Activated T-cell treated with anti-CD3 and anti-CD28 coated beads, Interleukin-2, amount 50 U/mL, for 24 hours (primary cell): ENCODE data around the gene PHOX2A.
"Not testable (repeated sequence)": the region's sequence is repeated elsewhere in the genome, so short reads cannot be mapped to it uniquely, and the experiment has no call there.

Experiments used
- DNase-seq: peaks from one replicate; pipeline ENCODE4 v3.0.0-alpha.2; 2020
- H3K27ac Mint-ChIP-seq: 2 replicates; pipeline ENCODE4 v1.8.0; 2020; ENCODE audit warnings: mild to moderate bottlenecking, mixed read lengths
- H3K27me3 Mint-ChIP-seq: 2 replicates; pipeline ENCODE4 v1.8.0; 2020; ENCODE audit warnings: mixed read lengths
- H3K36me3 Mint-ChIP-seq: 2 replicates; pipeline ENCODE4 v1.8.0; 2020; ENCODE audit warnings: low read depth, mixed read lengths
- H3K4me1 Mint-ChIP-seq: 2 replicates; pipeline ENCODE4 v1.8.0; 2020; ENCODE audit warnings: low read depth, mixed read lengths
- H3K4me3 Mint-ChIP-seq: 2 replicates; pipeline ENCODE4 v1.8.0; 2020; ENCODE audit warnings: mild to moderate bottlenecking, moderate library complexity, mixed read lengths
- H3K9me3 Mint-ChIP-seq: 2 replicates; pipeline ENCODE4 v1.8.0; 2020; ENCODE audit warnings: mixed read lengths

The PHOX2A gene

GRCh38 chr11:72244060-72244360 is at the start of gene PHOX2A:
PHOX2A (minus strand) TSS chr11:72244176; CDS start chr11:72244004, 172 bp downstream.
- Mint-ChIP-seq H3K4me1 (peaks cover 23% of the 10 kb centered on the region), H3K27ac (no peak within 1 kb of the TSS), H3K4me3 (peak within 1 kb of the TSS; percentile 21), H3K27me3 (peaks cover 48% of the 10 kb centered on the region), H3K9me3 (no peaks in the 10 kb centered on the region), H3K36me3 (no peaks in the 10 kb centered on the region)
- DNase-seq, result no peak

GRCh38 chr11:72293391-72293790 is 49.4 kb upstream of the PHOX2A start:
- H3K4me3 Mint-ChIP-seq, result no peak overlapping the region
- no peaks in the 10 kb centered on the region for H3K9me3 Mint-ChIP-seq
- H3K27me3 Mint-ChIP-seq, result no peaks in the 10 kb centered on the region
- no peak for DNase-seq
- H3K27ac Mint-ChIP-seq, result no peak overlapping the region
- peaks cover 53% of the 10 kb centered on the region for H3K36me3 Mint-ChIP-seq
- no peaks in the 10 kb centered on the region for H3K4me1 Mint-ChIP-seq

GRCh38 chr11:72292106-72292785 is 48.3 kb upstream of the PHOX2A start:
- no peak for DNase-seq
- Mint-ChIP-seq H3K36me3 (peaks cover 51% of the 10 kb centered on the region), H3K4me3 (no peak overlapping the region), H3K27ac (no peak overlapping the region), H3K9me3 (no peaks in the 10 kb centered on the region), H3K27me3 (no peaks in the 10 kb centered on the region), H3K4me1 (no peaks in the 10 kb centered on the region)

GRCh38 chr11:72290741-72291140 is 46.8 kb upstream of the PHOX2A start:
- H3K27me3 Mint-ChIP-seq, H3K4me3 Mint-ChIP-seq, H3K4me1 Mint-ChIP-seq, H3K27ac Mint-ChIP-seq, H3K9me3 Mint-ChIP-seq, DNase-seq: not testable (repeated sequence)
- peaks cover 38% of the 10 kb centered on the region for H3K36me3 Mint-ChIP-seq

GRCh38 chr11:72287293-72287692 is 43.3 kb upstream of the PHOX2A start:
- no peak overlapping the region for H3K27ac Mint-ChIP-seq
- H3K4me3 Mint-ChIP-seq, result no peak overlapping the region
- peaks cover 19% of the 10 kb centered on the region for H3K27me3 Mint-ChIP-seq
- DNase-seq, result no peak
- H3K4me1 Mint-ChIP-seq, result no peaks in the 10 kb centered on the region
- H3K9me3 Mint-ChIP-seq, result no peaks in the 10 kb centered on the region
- H3K36me3 Mint-ChIP-seq, result peaks cover 4% of the 10 kb centered on the region

- no peak overlapping the region for H3K4me3 Mint-ChIP-seq
- no peak overlapping the region for H3K27ac Mint-ChIP-seq
- H3K36me3 Mint-ChIP-seq, result no peaks in the 10 kb centered on the region
- H3K9me3 Mint-ChIP-seq, result no peaks in the 10 kb centered on the region
- H3K4me1 Mint-ChIP-seq, result no peaks in the 10 kb centered on the region
- H3K27me3 Mint-ChIP-seq, result peaks cover 46% of the 10 kb centered on the region
- no peak for DNase-seq
Observed at GRCh38 chr11:72283947-72284346, 40.0 kb upstream of the PHOX2A start.

GRCh38 chr11:72280726-72281315 is 36.8 kb upstream of the PHOX2A start:
- peaks cover 60% of the 10 kb centered on the region for H3K27me3 Mint-ChIP-seq
- no peaks in the 10 kb centered on the region for H3K4me1 Mint-ChIP-seq
- no peak overlapping the region for H3K27ac Mint-ChIP-seq
- DNase-seq, result no peak
- no peaks in the 10 kb centered on the region for H3K36me3 Mint-ChIP-seq
- H3K9me3 Mint-ChIP-seq, result no peaks in the 10 kb centered on the region
- H3K4me3 Mint-ChIP-seq, result no peak overlapping the region

- Mint-ChIP-seq H3K9me3 (no peaks in the 10 kb centered on the region), H3K27me3 (peaks cover 62% of the 10 kb centered on the region), H3K36me3 (no peaks in the 10 kb centered on the region), H3K4me1 (no peaks in the 10 kb centered on the region), H3K4me3 (no peak overlapping the region), H3K27ac (no peak overlapping the region)
- no peak for DNase-seq
Observed at GRCh38 chr11:72280037-72280436, 36.1 kb upstream of the PHOX2A start.

- Mint-ChIP-seq H3K27me3 (peaks cover 62% of the 10 kb centered on the region), H3K4me1 (no peaks in the 10 kb centered on the region), H3K9me3 (no peaks in the 10 kb centered on the region), H3K4me3 (no peak overlapping the region), H3K27ac (no peak overlapping the region), H3K36me3 (no peaks in the 10 kb centered on the region)
- no peak for DNase-seq
Observed at GRCh38 chr11:72278905-72279304, 34.9 kb upstream of the PHOX2A start.

GRCh38 chr11:72274435-72274834 is 30.5 kb upstream of the PHOX2A start:
- H3K27me3 Mint-ChIP-seq, result peaks cover 47% of the 10 kb centered on the region
- H3K36me3 Mint-ChIP-seq, result no peaks in the 10 kb centered on the region

GRCh38 chr11:72271980-72272379 is 28.0 kb upstream of the PHOX2A start:
- H3K27ac Mint-ChIP-seq, result no peak overlapping the region
- peaks cover 39% of the 10 kb centered on the region for H3K27me3 Mint-ChIP-seq
- no peak overlapping the region for H3K4me3 Mint-ChIP-seq
- DNase-seq, result no peak
- no peaks in the 10 kb centered on the region for H3K9me3 Mint-ChIP-seq
- no peaks in the 10 kb centered on the region for H3K36me3 Mint-ChIP-seq
- H3K4me1 Mint-ChIP-seq, result peaks cover 13% of the 10 kb centered on the region

More at GRCh38 chr11:72274435-72274834, 30.5 kb upstream of the PHOX2A start:
- Mint-ChIP-seq H3K4me1 (peaks cover 13% of the 10 kb centered on the region), H3K9me3 (no peaks in the 10 kb centered on the region), H3K4me3 (no peak overlapping the region), H3K27ac (no peak overlapping the region)
- DNase-seq, result no peak

- no peak overlapping the region for H3K4me3 Mint-ChIP-seq
- no peaks in the 10 kb centered on the region for H3K36me3 Mint-ChIP-seq
- no peak overlapping the region for H3K27ac Mint-ChIP-seq
- H3K27me3 Mint-ChIP-seq, result peaks cover 36% of the 10 kb centered on the region
- DNase-seq, result no peak
- no peaks in the 10 kb centered on the region for H3K9me3 Mint-ChIP-seq
- peaks cover 13% of the 10 kb centered on the region for H3K4me1 Mint-ChIP-seq
Observed at GRCh38 chr11:72267956-72268617, 24.1 kb upstream of the PHOX2A start.

- H3K9me3 Mint-ChIP-seq, H3K27ac Mint-ChIP-seq, DNase-seq, H3K4me3 Mint-ChIP-seq, H3K36me3 Mint-ChIP-seq: not testable (repeated sequence)
- Mint-ChIP-seq H3K27me3 (peaks cover 41% of the 10 kb centered on the region), H3K4me1 (peaks cover 14% of the 10 kb centered on the region)
Observed at GRCh38 chr11:72266960-72267359, 23.0 kb upstream of the PHOX2A start.

GRCh38 chr11:72265951-72266350 is 22.0 kb upstream of the PHOX2A start:
- Mint-ChIP-seq H3K36me3 (no peaks in the 10 kb centered on the region), H3K9me3 (no peaks in the 10 kb centered on the region), H3K4me3 (no peak overlapping the region)

GRCh38 chr11:72263361-72263760 is 19.4 kb upstream of the PHOX2A start:
- H3K4me3 Mint-ChIP-seq, result no peak overlapping the region
- H3K27ac Mint-ChIP-seq, result no peak overlapping the region
- no peaks in the 10 kb centered on the region for H3K36me3 Mint-ChIP-seq
- peaks cover 24% of the 10 kb centered on the region for H3K27me3 Mint-ChIP-seq
- H3K4me1 Mint-ChIP-seq, result peaks cover 7% of the 10 kb centered on the region
- no peak for DNase-seq
- no peaks in the 10 kb centered on the region for H3K9me3 Mint-ChIP-seq

More at GRCh38 chr11:72265951-72266350, 22.0 kb upstream of the PHOX2A start:
- Mint-ChIP-seq H3K4me1 (peaks cover 14% of the 10 kb centered on the region), H3K27ac (no peak overlapping the region), H3K27me3 (peaks cover 36% of the 10 kb centered on the region)
- no peak for DNase-seq
